Measurements from ENCODE around the gene KRIT1. TPM values are rescaled to one million over a fixed set of nuclear protein-coding genes. Genes with fewer than 3 reads are reported as not detected.

KRIT1 gene
- total RNA-seq, 2 donors from 2014 or later: 58.4 to 150 TPM

GRCh38 chr7:92226981-92227380 lies 18.7 kb downstream of the KRIT1 start:
- Histone ChIP-seq H3K27ac (no peak overlapping the region), H3K27me3 (no peaks in the 10 kb centered on the region), H3K4me1 (no peaks in the 10 kb centered on the region), H3K36me3 (replicated peaks in 1 of 2; ENCODE audit: insufficient read depth in 1 of 2, low read depth in 2 of 2) (peaks cover 0 to 15% of the 10 kb centered on the region in 2 donors), H3K4me3 (no peak overlapping the region), H3K9me3 (no peaks in the 10 kb centered on the region)
- TF ChIP-seq CTCF (IDR thresholded peaks at IDR 0.05) (no peak), POLR2A (IDR thresholded peaks at IDR 0.05) (no peak)
- ATAC-seq (no peak), DNase-seq (no peak)
- intact Hi-C loops (cut with DNase I): no loop called here
- WGBS, 2 donors: 89 to 90% methylated on average over 4 of the region's 4 CpGs

- intact Hi-C loops (cut with DNase I): no loop called here
- H3K4me1 ChIP-seq: no peaks in the 10 kb centered on the region
- WGBS, 2 donors: 92 to 97% methylated on average over 3 of the region's 3 CpGs
- ATAC-seq (no peak), DNase-seq (no peak)
- TF ChIP-seq POLR2A (IDR thresholded peaks at IDR 0.05) (no peak), CTCF (IDR thresholded peaks at IDR 0.05) (no peak)
- H3K9me3 ChIP-seq: no peaks in the 10 kb centered on the region
- peaks cover 8 to 28% of the 10 kb centered on the region in 2 donors for H3K36me3 ChIP-seq (replicated peaks in 1 of 2; ENCODE audit: insufficient read depth in 1 of 2, low read depth in 2 of 2)
- H3K4me3 ChIP-seq: no peak overlapping the region
- H3K27me3 ChIP-seq: no peaks in the 10 kb centered on the region
- no peak overlapping the region for H3K27ac ChIP-seq
Measured at GRCh38 chr7:92221766-92222165, 23.9 kb downstream of the KRIT1 start.

DNA sequence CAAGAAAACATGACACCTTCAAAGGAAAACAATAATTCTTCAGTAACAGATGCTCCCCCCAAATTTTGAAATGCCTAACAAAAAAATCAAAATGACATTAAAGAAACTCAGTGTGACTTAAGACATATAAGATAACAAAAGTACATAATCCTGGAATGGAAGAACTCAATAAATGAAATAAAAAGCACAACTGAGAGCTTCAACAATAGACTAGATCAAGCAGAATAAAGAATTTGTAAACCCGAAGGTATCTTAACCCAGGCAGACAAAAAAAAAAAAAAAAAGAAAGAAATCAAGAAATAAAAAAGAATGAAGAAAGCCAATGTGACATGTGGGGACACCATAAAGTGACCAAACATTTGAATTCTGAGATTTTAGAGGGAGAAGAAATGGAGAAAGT lies 39.0 kb downstream of the KRIT1 start:
- H3K9me3 ChIP-seq: no peaks in the 10 kb centered on the region
- ATAC-seq: no peak
- WGBS, 2 donors: 83 to 100% methylated on average over 1 of the region's 1 CpG
- H3K4me1 ChIP-seq: no peaks in the 10 kb centered on the region
- H3K36me3 ChIP-seq (replicated peaks in 1 of 2; ENCODE audit: insufficient read depth in 1 of 2, low read depth in 2 of 2): peaks cover 0 to 14% of the 10 kb centered on the region in 2 donors
- H3K4me3 ChIP-seq: no peak overlapping the region
- intact Hi-C loops (cut with DNase I): no loop called here
- TF ChIP-seq CTCF (IDR thresholded peaks at IDR 0.05) (no peak), POLR2A (IDR thresholded peaks at IDR 0.05) (no peak)
- H3K27ac ChIP-seq: no peak overlapping the region
- DNase-seq: no peak
- H3K27me3 ChIP-seq: no peaks in the 10 kb centered on the region

GRCh38 chr7:92205987-92206386 lies 39.7 kb downstream of the KRIT1 start:
- H3K4me3 ChIP-seq: no peak overlapping the region
- H3K27me3 ChIP-seq: no peaks in the 10 kb centered on the region
- intact Hi-C loops (cut with DNase I): no loop called here
- H3K36me3 ChIP-seq (replicated peaks in 1 of 2; ENCODE audit: insufficient read depth in 1 of 2, low read depth in 2 of 2): peaks cover 0 to 13% of the 10 kb centered on the region in 2 donors
- 100% methylated on average over 2 to 3 of the region's 3 CpGs for WGBS, 2 donors
- no peak for ATAC-seq
- DNase-seq: no peak
- H3K9me3 ChIP-seq: no peaks in the 10 kb centered on the region
- H3K4me1 ChIP-seq: no peaks in the 10 kb centered on the region
- TF ChIP-seq POLR2A (IDR thresholded peaks at IDR 0.05): no peak
- TF ChIP-seq CTCF (IDR thresholded peaks at IDR 0.05): no peak
- H3K27ac ChIP-seq: no peak overlapping the region

DNA sequence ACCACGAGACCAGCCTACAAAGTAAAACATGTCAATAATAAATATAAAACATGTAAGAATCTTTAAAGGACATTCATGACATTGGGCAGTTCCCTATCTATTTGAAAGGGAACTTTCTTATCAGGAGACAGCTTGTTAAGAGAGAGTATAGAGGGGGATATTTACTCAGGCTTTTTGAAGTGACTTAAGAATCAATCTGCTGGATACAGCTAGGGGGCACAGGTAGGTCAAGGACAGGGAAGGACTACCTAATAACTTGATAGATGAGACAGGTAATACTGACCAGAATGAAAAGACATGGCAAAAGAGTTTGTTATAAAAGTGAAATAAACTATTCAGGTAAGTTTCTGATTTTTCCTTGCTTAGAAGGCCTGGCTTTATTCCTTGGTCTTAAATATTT lies 44.9 kb downstream of the KRIT1 start:
- no peak overlapping the region for H3K27ac ChIP-seq
- H3K4me3 ChIP-seq: no peak overlapping the region
- no peaks in the 10 kb centered on the region for H3K9me3 ChIP-seq
- DNase-seq (no peak), ATAC-seq (no peak)
- H3K27me3 ChIP-seq: no peaks in the 10 kb centered on the region
- H3K4me1 ChIP-seq: no peaks in the 10 kb centered on the region
- peaks cover 0 to 5% of the 10 kb centered on the region in 2 donors for H3K36me3 ChIP-seq (replicated peaks in 1 of 2; ENCODE audit: insufficient read depth in 1 of 2, low read depth in 2 of 2)
- TF ChIP-seq POLR2A (IDR thresholded peaks at IDR 0.05) (no peak), CTCF (IDR thresholded peaks at IDR 0.05) (no peak)
- 90 to 95% methylated on average over 1 of the region's 1 CpG for WGBS, 2 donors
- intact Hi-C loops (cut with DNase I): no loop called here
